Measurements from ENCODE around the gene KPNA5. TPM values are rescaled to one million over a fixed set of nuclear protein-coding genes. Genes with fewer than 3 reads are reported as not detected.
"Not testable (repeated sequence)": the region's sequence is repeated elsewhere in the genome, so short reads cannot be mapped to it uniquely, and the experiment has no call there.

The KPNA5 gene
- total RNA-seq, 1 donor: 13.2 TPM

DNA sequence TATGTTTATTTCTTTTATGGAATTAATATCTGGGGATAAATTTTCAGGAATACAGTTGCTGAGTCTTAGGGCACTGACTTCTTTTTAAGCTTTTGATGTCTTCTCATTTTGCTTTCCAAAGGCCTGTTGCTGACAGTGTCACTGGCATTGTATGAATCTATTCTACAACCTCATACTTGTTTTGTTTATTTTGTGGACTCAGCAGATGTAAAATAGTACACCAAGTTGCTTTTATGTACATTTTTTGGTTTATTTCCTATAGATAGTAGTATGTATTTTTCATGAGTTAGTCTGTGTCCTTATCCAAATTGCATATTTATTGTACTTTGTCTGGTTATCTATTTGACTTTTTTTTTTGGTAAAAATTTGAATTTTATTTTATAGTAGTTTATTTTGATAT, 49.5 kb downstream of the KPNA5 start:
- TF ChIP-seq, protein P1, sequence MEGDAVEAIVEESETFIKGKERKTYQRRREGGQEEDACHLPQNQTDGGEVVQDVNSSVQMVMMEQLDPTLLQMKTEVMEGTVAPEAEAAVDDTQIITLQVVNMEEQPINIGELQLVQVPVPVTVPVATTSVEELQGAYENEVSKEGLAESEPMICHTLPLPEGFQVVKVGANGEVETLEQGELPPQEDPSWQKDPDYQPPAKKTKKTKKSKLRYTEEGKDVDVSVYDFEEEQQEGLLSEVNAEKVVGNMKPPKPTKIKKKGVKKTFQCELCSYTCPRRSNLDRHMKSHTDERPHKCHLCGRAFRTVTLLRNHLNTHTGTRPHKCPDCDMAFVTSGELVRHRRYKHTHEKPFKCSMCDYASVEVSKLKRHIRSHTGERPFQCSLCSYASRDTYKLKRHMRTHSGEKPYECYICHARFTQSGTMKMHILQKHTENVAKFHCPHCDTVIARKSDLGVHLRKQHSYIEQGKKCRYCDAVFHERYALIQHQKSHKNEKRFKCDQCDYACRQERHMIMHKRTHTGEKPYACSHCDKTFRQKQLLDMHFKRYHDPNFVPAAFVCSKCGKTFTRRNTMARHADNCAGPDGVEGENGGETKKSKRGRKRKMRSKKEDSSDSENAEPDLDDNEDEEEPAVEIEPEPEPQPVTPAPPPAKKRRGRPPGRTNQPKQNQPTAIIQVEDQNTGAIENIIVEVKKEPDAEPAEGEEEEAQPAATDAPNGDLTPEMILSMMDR (IDR thresholded peaks at IDR 0.05; ENCODE audit: insufficient read depth, low read length): no peak
- no peak overlapping the region for H3K4me3 ChIP-seq (ENCODE audit: low read depth, low read length)
- DNase-seq (ENCODE audit: low read depth): no peak

GRCh38 chr6:116737004-116737403, 56.0 kb downstream of the KPNA5 start:
- TF ChIP-seq, protein P1 (IDR thresholded peaks at IDR 0.05; ENCODE audit: insufficient read depth, low read length): no peak
- no peak for DNase-seq (ENCODE audit: low read depth)
- no peak overlapping the region for H3K4me3 ChIP-seq (ENCODE audit: low read depth, low read length)

DNA sequence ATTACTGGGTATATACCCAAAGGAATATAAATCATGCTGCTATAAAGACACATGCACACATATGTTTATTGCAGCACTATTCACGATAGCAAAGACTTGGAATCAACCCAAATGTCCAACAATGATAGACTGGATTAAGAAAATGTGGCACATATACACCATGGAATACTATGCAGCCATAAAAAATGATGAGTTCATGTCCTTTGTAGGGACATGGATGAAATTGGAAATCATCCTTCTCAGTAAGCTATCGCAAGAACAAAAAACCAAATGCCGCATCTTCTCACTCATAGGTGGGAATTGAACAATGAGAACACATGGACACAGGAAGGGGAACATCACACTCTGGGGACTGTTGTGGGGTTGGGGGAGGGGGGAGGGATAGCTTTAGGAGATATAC, 59.5 kb downstream of the KPNA5 start:
- not testable (repeated sequence) for DNase-seq (ENCODE audit: low read depth); H3K4me3 ChIP-seq (ENCODE audit: low read depth, low read length)

DNA sequence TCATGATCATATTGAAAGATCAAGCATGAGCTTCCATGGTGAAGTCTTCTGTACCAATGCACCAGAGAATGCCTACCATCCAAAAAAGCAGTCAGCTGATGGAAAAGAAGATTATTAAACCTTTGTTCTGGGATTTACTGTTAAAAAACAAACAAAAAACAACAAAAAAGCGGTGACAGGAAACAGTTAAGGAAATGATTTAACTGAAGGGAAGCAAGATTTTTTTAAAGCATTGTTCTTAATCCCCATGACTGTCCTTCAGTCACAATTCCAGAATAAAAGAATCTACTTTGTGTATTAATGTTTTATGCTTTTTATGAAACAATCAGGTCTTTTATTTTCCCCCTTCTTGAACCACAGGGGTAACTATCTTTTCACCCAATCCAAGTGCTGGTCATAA, 60.6 kb downstream of the KPNA5 start:
- TF ChIP-seq, protein P1 (IDR thresholded peaks at IDR 0.05; ENCODE audit: insufficient read depth, low read length): no peak
- DNase-seq (ENCODE audit: low read depth): no peak
- no peak overlapping the region for H3K4me3 ChIP-seq (ENCODE audit: low read depth, low read length)

DNA sequence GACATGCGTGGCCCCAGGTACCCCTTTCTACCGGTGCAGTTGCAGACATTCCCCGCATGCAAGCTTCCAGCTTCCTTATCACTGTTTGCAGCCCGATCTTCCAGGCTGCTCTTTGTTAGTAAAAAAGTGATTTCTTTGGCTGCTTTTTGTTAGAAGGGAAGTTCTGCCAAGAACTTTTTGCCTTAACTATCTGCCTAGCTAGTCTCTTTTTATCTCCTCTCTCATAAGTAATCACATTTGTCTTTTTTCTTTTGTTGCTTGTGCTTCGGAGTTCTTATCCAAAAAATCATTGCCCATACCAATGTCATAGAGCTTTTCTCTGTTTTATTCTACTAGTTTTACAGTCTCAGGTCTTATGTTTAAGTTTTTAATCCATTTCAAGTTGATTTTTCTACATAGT, 64.2 kb downstream of the KPNA5 start:
- TF ChIP-seq, protein P1 (IDR thresholded peaks at IDR 0.05; ENCODE audit: insufficient read depth, low read length): no peak
- DNase-seq (ENCODE audit: low read depth): no peak
- H3K4me3 ChIP-seq (ENCODE audit: low read depth, low read length): no peak overlapping the region

GRCh38 chr6:116761779-116762178, 80.8 kb downstream of the KPNA5 start:
- TF ChIP-seq, protein P1 (IDR thresholded peaks at IDR 0.05; ENCODE audit: insufficient read depth, low read length): no peak
- no peak overlapping the region for H3K4me3 ChIP-seq (ENCODE audit: low read depth, low read length)
- no peak for DNase-seq (ENCODE audit: low read depth)

- no peak for DNase-seq (ENCODE audit: low read depth)
- H3K4me3 ChIP-seq (ENCODE audit: low read depth, low read length): no peak overlapping the region
- TF ChIP-seq, protein P1 (IDR thresholded peaks at IDR 0.05; ENCODE audit: insufficient read depth, low read length): no peak
These were observed 81.2 kb downstream of the KPNA5 start for GRCh38 chr6:116762235-116762634.

All from fibroblast of the aortic adventitia (primary cell).